Liver (tissue), 9 donors: ENCODE results near the gene GPN3. TPM values are rescaled to one million over a fixed set of nuclear protein-coding genes. Genes with fewer than 3 reads are reported as not detected.

Experiments
- DNase-seq: peaks from one replicate; pipeline ENCODE4 v3.0.0-alpha.2; 2017; ENCODE audit warnings: low spot score
- H3K27ac ChIP-seq, 2 donors: one replicate each; pipeline ENCODE4 v1.7.0; 2013; ENCODE audit warnings: inconsistent platforms in 2 of 2, low read length in 2 of 2, control low read depth in 1 of 2, low read depth in 1 of 2, mild to moderate bottlenecking in 1 of 2
- H3K27me3 ChIP-seq, 4 donors: one replicate each; pipeline versions ENCODE4 v1.6.1 to v1.7.0; 2013; ENCODE audit warnings: low read length in 3 of 4, inconsistent platforms in 1 of 4, mild to moderate bottlenecking in 1 of 4, moderate library complexity in 1 of 4; ENCODE audit not compliant: control insufficient read depth in 4 of 4, insufficient read depth in 4 of 4
- H3K36me3 ChIP-seq, 4 donors: one replicate each; pipeline versions ENCODE4 v1.6.1 to v1.7.0; 2013; ENCODE audit warnings: low read length in 3 of 4, mild to moderate bottlenecking in 3 of 4, low read depth in 1 of 4, moderate library complexity in 1 of 4; ENCODE audit not compliant: control insufficient read depth in 4 of 4, insufficient read depth in 3 of 4
- H3K4me1 ChIP-seq, 4 donors: one replicate each; pipeline versions ENCODE4 v1.6.1 to v1.7.0; 2013; ENCODE audit warnings: low read length in 3 of 4, mild to moderate bottlenecking in 3 of 4, moderate library complexity in 1 of 4; ENCODE audit not compliant: control insufficient read depth in 4 of 4, insufficient read depth in 4 of 4
- H3K4me3 ChIP-seq, 3 donors: one replicate each; pipeline versions ENCODE4 v1.6.1 to v1.7.0; 2013; ENCODE audit warnings: low read length in 3 of 3, control low read depth in 1 of 3, low read depth in 1 of 3, mild to moderate bottlenecking in 1 of 3
- H3K9ac ChIP-seq, 2 donors: one replicate each; pipeline ENCODE4 v1.7.0; 2013; ENCODE audit warnings: low read length in 2 of 2, mild to moderate bottlenecking in 2 of 2, moderate library complexity in 2 of 2, control low read depth in 1 of 2, low read depth in 1 of 2
- H3K9me3 ChIP-seq, 4 donors: one replicate each; pipeline versions ENCODE4 v1.6.1 to v1.7.0; 2013; ENCODE audit warnings: low read length in 3 of 4; ENCODE audit not compliant: control insufficient read depth in 4 of 4
- ATF3 ChIP-seq: IDR thresholded peaks from 2 replicates; pipeline ENCODE4 v1.6.1; 2016; ENCODE audit warnings: antibody characterized with exemption
- CTCF ChIP-seq: fragments of 150-350 bp; IDR thresholded peaks from 2 replicates; pipeline ENCODE4 v1.5.1; 2017; ENCODE audit warnings: improper control_type of control experiment, low read depth, low read length; ENCODE audit not compliant: missing input control
- EGR1 ChIP-seq, 2 donors: IDR thresholded peaks; 2 replicates each; pipeline ENCODE4 v1.6.1; 2016 to 2018; ENCODE audit warnings: antibody characterized with exemption in 2 of 2, low read depth in 2 of 2
- FOXA1 ChIP-seq: IDR thresholded peaks from 2 replicates; pipeline ENCODE4 v1.6.1; 2016; ENCODE audit warnings: antibody characterized with exemption
- FOXA2 ChIP-seq: IDR thresholded peaks from 2 replicates; pipeline ENCODE4 v1.6.1; 2016; ENCODE audit warnings: antibody characterized with exemption
- GABPA ChIP-seq, 2 donors: IDR thresholded peaks in 1 of 2; conservative IDR thresholded peaks in 1 of 2; 2 replicates each; pipeline ENCODE4 v1.6.1; 2016; ENCODE audit warnings: antibody characterized with exemption in 2 of 2, mild to moderate bottlenecking in 1 of 2, moderate library complexity in 1 of 2
- HNF4A ChIP-seq, 2 donors: conservative IDR thresholded peaks; 2 replicates each; pipeline ENCODE4 v1.6.1; 2016; ENCODE audit warnings: antibody characterized with exemption in 2 of 2, mild to moderate bottlenecking in 2 of 2
- HNF4G ChIP-seq: IDR thresholded peaks from 2 replicates; pipeline ENCODE4 v1.6.1; 2016; ENCODE audit warnings: antibody characterized with exemption
- JUND ChIP-seq, 2 donors: IDR thresholded peaks; 2 replicates each; pipeline ENCODE4 v1.6.1; 2016; ENCODE audit warnings: antibody characterized with exemption in 2 of 2
- MAX ChIP-seq: IDR thresholded peaks from 2 replicates; pipeline ENCODE4 v1.6.1; 2016; ENCODE audit warnings: antibody characterized with exemption
- NR2F2 ChIP-seq: IDR thresholded peaks from 2 replicates; pipeline ENCODE4 v1.6.1; 2016; ENCODE audit warnings: antibody characterized with exemption
- RAD21 ChIP-seq, 2 donors: IDR thresholded peaks; 2 replicates each; pipeline ENCODE4 v1.6.1; 2016; ENCODE audit warnings: antibody characterized with exemption in 2 of 2, mild to moderate bottlenecking in 2 of 2
- REST ChIP-seq: IDR thresholded peaks from 2 replicates; pipeline ENCODE4 v1.6.1; 2016; ENCODE audit warnings: antibody characterized with exemption, mild to moderate bottlenecking
- RXRA ChIP-seq, 2 donors: IDR thresholded peaks; 2 replicates each; pipeline ENCODE4 v1.6.1; 2017 to 2018; ENCODE audit warnings: antibody characterized with exemption in 2 of 2, mild to moderate bottlenecking in 1 of 2
- SP1 ChIP-seq: IDR thresholded peaks from 2 replicates; pipeline ENCODE4 v1.6.1; 2018; ENCODE audit warnings: antibody characterized with exemption, mild to moderate bottlenecking
- TAF1 ChIP-seq: conservative IDR thresholded peaks from 2 replicates; pipeline ENCODE4 v1.6.1; 2016; ENCODE audit warnings: antibody characterized with exemption, mild to moderate bottlenecking
- YY1 ChIP-seq: IDR thresholded peaks from 2 replicates; pipeline ENCODE4 v1.6.1; 2016; ENCODE audit warnings: antibody characterized with exemption, mild to moderate bottlenecking
- ZBTB33 ChIP-seq: IDR thresholded peaks from 2 replicates; pipeline ENCODE4 v1.6.1; 2016; ENCODE audit warnings: antibody characterized with exemption
- WGBS: extraction: QIAGEN DNeasy Blood & Tissue Kit; methylation state at CpG from one replicate; pipeline ENCODE4 v1.1.7; 2013; 5-methylcytosine and 5-hydroxymethylcytosine counted together
- polyA plus RNA-seq, 2 donors: library from polyadenylated mRNA; stranded (reverse) in 1 of 2; unstranded in 1 of 2; fragments of 200-250 nt in 1 of 2; fragments of >200 nt in 1 of 2; fragmentation: Nextera tagmentation in 1 of 2; extraction: Ambion mirVana in 1 of 2; gene quantifications; one replicate each; pipeline versions ENCODE4 v1.2.1 to v1.2.3, GENCODE V29; 2013 to 2015
- total RNA-seq, 2 donors: library from RNA; depleted of rRNA; stranded (reverse); fragments of >200 nt; gene quantifications; one replicate each; pipeline ENCODE4 v1.2.3, GENCODE V29; 2014
- donor health status: healthy.
- donor health status: healthy.
- donor health status: healthy.
- donor health status: healthy.
- donor health status: healthy.

The GPN3 gene
- total and polyA plus RNA-seq, 4 donors: 13.4 to 47.2 (median 18.7) TPM

GRCh38 chr12:110467847-110468213, 227 bp downstream of the GPN3 start:
- Histone ChIP-seq H3K27me3 (no peaks in the 10 kb centered on the region), H3K9ac (peak overlapping the region; percentile 77 to 93), H3K27ac (peak overlapping the region; percentile 79 to 95), H3K4me1 (peaks cover 0 to 27% (median 21%) of the 10 kb centered on the region in 4 donors), H3K36me3 (peaks cover 0 to 7% (median 6%) of the 10 kb centered on the region in 4 donors), H3K4me3 (peak overlapping the region; percentile 71 to 99 (median 90)), H3K9me3 (no peaks in the 10 kb centered on the region)
- DNase-seq: no peak
- under 1% methylated on average over 15 of the region's 15 CpGs for WGBS
- TF ChIP-seq HNF4G (no peak), FOXA2 (no peak), TAF1 (no peak), NR2F2 (no peak), GABPA (IDR thresholded peaks at IDR 0.05 in 1 of 2, conservative IDR thresholded peaks at IDR 0.05 in 1 of 2) (no peak), RAD21 (IDR thresholded peaks at IDR 0.05) (no peak), ATF3 (no peak), JUND (IDR thresholded peaks at IDR 0.05) (no peak), REST (no peak), ZBTB33 (no peak), CTCF (no peak), EGR1 (IDR thresholded peaks at IDR 0.05; ENCODE audit: low read depth in 2 of 2) (no peak), SP1 (no peak), FOXA1 (no peak), YY1 (no peak), RXRA (IDR thresholded peaks at IDR 0.05) (no peak), MAX (no peak), HNF4A (conservative IDR thresholded peaks at IDR 0.05) (no peak)
